IMR-90 (cell line): ENCODE measurements around the gene NEXMIF. TPM values are rescaled to one million over a fixed set of nuclear protein-coding genes. Genes with fewer than 3 reads are reported as not detected.

Experiments
- ATAC-seq: fragments of 200-7000 bp; cut with Tn5 transposase; 2 replicates; pipeline ENCODE4 v1.9.1; 2020; ENCODE audit warnings: low read depth, mild to moderate bottlenecking, moderate library complexity
- BruUV-seq: library from RNA; stranded (reverse); fragments of 400-500 nt; replicated peaks from 2 replicates; lab custom pipeline; 2021; lab: Mats Ljungman, UMichigan
- CTCF ChIA-PET: fragments of 300-600 bp; formaldehyde crosslinking; extraction: SDS; loops from one replicate; lab custom pipeline; 2021; ENCODE audit warnings: antibody characterized with exemption; lab: Yijun Ruan, JAX
- POLR2A ChIA-PET: fragments of 300-600 bp; sonication (Branson Sonifier 250); formaldehyde crosslinking; loops from one replicate; lab custom pipeline; 2022; ENCODE audit warnings: antibody characterized with exemption; ENCODE audit not compliant: unreplicated experiment; lab: Charles Lee
- DNase-seq: peaks from one replicate; pipeline ENCODE4 v3.0.0; 2013
- H2AFZ ChIP-seq: replicated peaks from 2 replicates; pipeline ENCODE3; 2013; ENCODE audit warnings: low read length, mild to moderate bottlenecking; ENCODE audit not compliant: poor library complexity
- H2AK5ac ChIP-seq: 2 replicates; pipeline ENCODE4 v1.6.1; 2013; ENCODE audit warnings: low read depth, low read length, inconsistent platforms
- H2AK9ac ChIP-seq: replicated peaks from 2 replicates; pipeline ENCODE3; 2013; ENCODE audit warnings: mild to moderate bottlenecking, low read depth, low read length, moderate library complexity; ENCODE audit not compliant: poor library complexity
- H2BK120ac ChIP-seq: 2 replicates; pipeline ENCODE4 v1.6.1; 2013; ENCODE audit warnings: low read depth, low read length, inconsistent platforms
- H2BK15ac ChIP-seq: 3 replicates; pipeline ENCODE4 v1.6.1; 2013; ENCODE audit warnings: low read depth, low read length, inconsistent platforms
- H2BK20ac ChIP-seq: 2 replicates; pipeline ENCODE4 v1.6.1; 2013; ENCODE audit warnings: low read depth, mild to moderate bottlenecking, inconsistent platforms, low read length, moderate library complexity
- H2BK5ac ChIP-seq: 2 replicates; pipeline ENCODE4 v1.6.1; 2013; ENCODE audit warnings: mild to moderate bottlenecking, low read depth, low read length, inconsistent platforms; ENCODE audit not compliant: poor library complexity, severe bottlenecking
- H3K14ac ChIP-seq: replicated peaks from 2 replicates; pipeline ENCODE4 v1.6.1; 2013; ENCODE audit warnings: low read depth, low read length, inconsistent platforms
- H3K18ac ChIP-seq: 2 replicates; pipeline ENCODE4 v1.6.1; 2013; ENCODE audit warnings: low read depth, low read length, control low read depth
- H3K23ac ChIP-seq: 2 replicates; pipeline ENCODE4 v1.6.1; 2013; ENCODE audit warnings: low read depth, low read length, inconsistent platforms
- H3K27ac ChIP-seq: 2 replicates; pipeline ENCODE4 v1.5.1; 2013; ENCODE audit warnings: mild to moderate bottlenecking, control low read depth, low read length; ENCODE audit not compliant: insufficient read depth
- H3K27me3 ChIP-seq: 2 replicates; pipeline ENCODE4 v1.6.1; 2013; ENCODE audit warnings: low read length; ENCODE audit not compliant: control insufficient read depth, insufficient read depth
- H3K36me3 ChIP-seq: 2 replicates; pipeline ENCODE4 v1.6.1; 2013; ENCODE audit warnings: low read length, mixed read lengths; ENCODE audit not compliant: control insufficient read depth, insufficient read depth
- H3K4ac ChIP-seq: 2 replicates; pipeline ENCODE4 v1.6.1; 2013; ENCODE audit warnings: low read depth, low read length, inconsistent platforms
- H3K4me1 ChIP-seq: 2 replicates; pipeline ENCODE4 v1.6.1; 2013; ENCODE audit warnings: low read length, mixed read lengths; ENCODE audit not compliant: control insufficient read depth, insufficient read depth
- H3K4me2 ChIP-seq: 2 replicates; pipeline ENCODE4 v1.6.1; 2013; ENCODE audit warnings: low read depth, mild to moderate bottlenecking, control low read depth, low read length, moderate library complexity
- H3K4me3 ChIP-seq: 2 replicates; pipeline ENCODE4 v1.5.1; 2013; ENCODE audit warnings: low read depth, mild to moderate bottlenecking, control low read depth, low read length, moderate library complexity; ENCODE audit not compliant: insufficient read depth
- H3K56ac ChIP-seq: 2 replicates; pipeline ENCODE4 v1.6.1; 2013; ENCODE audit warnings: low read length, inconsistent platforms; ENCODE audit not compliant: insufficient read depth; ENCODE audit errors: extremely low read depth
- H3K79me1 ChIP-seq, 2 experiments: 2 replicates each; pipeline ENCODE4 v1.6.1; 2013; ENCODE audit warnings: low read length in 2 of 2, inconsistent platforms in 1 of 2, low read depth in 1 of 2
- H3K9ac ChIP-seq: 2 replicates; pipeline ENCODE4 v1.6.1; 2013; ENCODE audit warnings: low read depth, low read length, control low read depth
- H3K9me1 ChIP-seq: 2 replicates; pipeline ENCODE4 v1.6.1; 2013; ENCODE audit warnings: low read length, inconsistent platforms; ENCODE audit not compliant: insufficient read depth
- H3K9me3 ChIP-seq: 2 replicates; pipeline ENCODE4 v1.6.1; 2013; ENCODE audit warnings: low read length; ENCODE audit not compliant: control insufficient read depth, insufficient read depth
- H4K20me1 ChIP-seq: 2 replicates; pipeline ENCODE4 v1.6.1; 2013; ENCODE audit warnings: low read length, inconsistent platforms; ENCODE audit not compliant: insufficient read depth
- H4K5ac ChIP-seq: 2 replicates; pipeline ENCODE4 v1.6.1; 2013; ENCODE audit warnings: mild to moderate bottlenecking, low read depth, low read length, control low read depth
- H4K8ac ChIP-seq, 2 experiments: 2 replicates each; pipeline ENCODE4 v1.6.1; 2013; ENCODE audit warnings: low read depth in 2 of 2, low read length in 2 of 2, control low read depth in 1 of 2, inconsistent platforms in 1 of 2
- H4K91ac ChIP-seq: 2 replicates; pipeline ENCODE4 v1.6.1; 2013; ENCODE audit warnings: low read depth, low read length, inconsistent platforms; ENCODE audit not compliant: insufficient read depth
- BHLHE40 ChIP-seq: fragments of 150-350 bp; IDR thresholded peaks from 2 replicates; pipeline ENCODE4 v1.6.1; 2016; ENCODE audit warnings: mild to moderate bottlenecking, low read depth, low read length
- CEBPB ChIP-seq: IDR thresholded peaks from 2 replicates; pipeline ENCODE4 v1.6.1; 2012; ENCODE audit warnings: low read depth, low read length, improper control_type of control experiment
- CHD1 ChIP-seq: IDR thresholded peaks from 2 replicates; pipeline ENCODE4 v1.6.1; 2012; ENCODE audit warnings: low read depth, low read length, improper control_type of control experiment
- MAFK ChIP-seq: IDR thresholded peaks from 2 replicates; pipeline ENCODE4 v1.6.1; 2012; ENCODE audit warnings: low read depth, low read length, improper control_type of control experiment
- MAZ ChIP-seq: IDR thresholded peaks from 2 replicates; pipeline ENCODE4 v1.6.1; 2012; ENCODE audit warnings: low read depth, mild to moderate bottlenecking, low read length, improper control_type of control experiment, moderate library complexity, borderline replicate concordance
- MXI1 ChIP-seq: IDR thresholded peaks from 2 replicates; pipeline ENCODE4 v1.6.1; 2012; ENCODE audit warnings: low read depth, mild to moderate bottlenecking, low read length, moderate library complexity, borderline replicate concordance
- NFE2L2 ChIP-seq: fragments of 150-350 bp; IDR thresholded peaks from 2 replicates; pipeline ENCODE4 v1.6.1; 2016; ENCODE audit warnings: low read depth, mild to moderate bottlenecking, low read length
- POLR2A ChIP-seq: IDR thresholded peaks from 2 replicates; pipeline ENCODE4 v1.6.1; 2012; ENCODE audit warnings: mild to moderate bottlenecking, low read depth, low read length
- RAD21 ChIP-seq: IDR thresholded peaks from 2 replicates; pipeline ENCODE4 v1.6.1; 2012; ENCODE audit warnings: low read length, improper control_type of control experiment
- RCOR1 ChIP-seq: IDR thresholded peaks from 2 replicates; pipeline ENCODE4 v1.6.1; 2012; ENCODE audit warnings: mild to moderate bottlenecking, low read length, improper control_type of control experiment; ENCODE audit not compliant: insufficient replicate concordance
- RFX5 ChIP-seq: IDR thresholded peaks from 2 replicates; pipeline ENCODE4 v1.8.0; 2012; ENCODE audit warnings: low read depth, mild to moderate bottlenecking, low read length, moderate library complexity
- SMC3 ChIP-seq: fragments of 150-350 bp; IDR thresholded peaks from 2 replicates; pipeline ENCODE4 v1.6.1; 2016; ENCODE audit warnings: low read depth, mild to moderate bottlenecking, antibody characterized with exemption, low read length, moderate library complexity
- WGBS, 2 experiments: methylation state at CpG; one replicate each; pipeline versions ENCODE4 v1.1.5 to v1.1.7; 2013; ENCODE audit warnings: missing lambda C conversion rate in 2 of 2; ENCODE audit not compliant: insufficient read length in 1 of 2; ENCODE audit errors: extremely low coverage in 2 of 2; 5-methylcytosine and 5-hydroxymethylcytosine counted together
- dilution Hi-C: fragments of 300-500 bp; cut with HindIII; formaldehyde crosslinking; loops from one replicate; pipeline ENCODE4 v1.14.3; 2018; ENCODE audit warnings: low sequenced_read_pairs; ENCODE audit not compliant: unreplicated experiment
- in situ Hi-C: fragments of 300-500 bp; cut with MboI; formaldehyde crosslinking; loops from 3 replicates; pipeline ENCODE4 v1.14.3; 2019; ENCODE audit warnings: low sequenced_read_pairs, inconsistent platforms, mixed read lengths
- intact Hi-C: fragments of 100-400 bp; cut with micrococcal nuclease; formaldehyde crosslinking; loops from 2 replicates; pipeline ENCODE4 v1.10.0; 2022
- polyA plus RNA-seq, 3 experiments: library from polyadenylated mRNA; depleted of rRNA; stranded (reverse); fragments of >200 nt; gene quantifications; 2 replicates each; pipeline ENCODE4 v1.2.3, GENCODE V29; 2012; ENCODE audit warnings: low replicate concordance in 1 of 3
- total RNA-seq: library from RNA; depleted of rRNA; stranded (reverse); fragments of >200 nt; gene quantifications from 2 replicates; pipeline ENCODE4 v1.2.3, GENCODE V29; 2012
- TF ChIP-seq, protein P1 (sequence below): fragments of 150-350 bp; IDR thresholded peaks from 2 replicates; pipeline ENCODE4 v1.6.1; 2016; ENCODE audit warnings: low read depth, mild to moderate bottlenecking, low read length, moderate library complexity, borderline replicate concordance
- TF ChIP-seq, protein P2 (sequence below): fragments of 150-350 bp; IDR thresholded peaks from 2 replicates; pipeline ENCODE4 v1.6.1; 2017; ENCODE audit warnings: mild to moderate bottlenecking, antibody characterized with exemption, low read length, low read depth

Gene NEXMIF
- total and polyA plus RNA-seq, 2 of the 4 experiments (the other 2 are of a cell fraction), result not detected

DNA sequence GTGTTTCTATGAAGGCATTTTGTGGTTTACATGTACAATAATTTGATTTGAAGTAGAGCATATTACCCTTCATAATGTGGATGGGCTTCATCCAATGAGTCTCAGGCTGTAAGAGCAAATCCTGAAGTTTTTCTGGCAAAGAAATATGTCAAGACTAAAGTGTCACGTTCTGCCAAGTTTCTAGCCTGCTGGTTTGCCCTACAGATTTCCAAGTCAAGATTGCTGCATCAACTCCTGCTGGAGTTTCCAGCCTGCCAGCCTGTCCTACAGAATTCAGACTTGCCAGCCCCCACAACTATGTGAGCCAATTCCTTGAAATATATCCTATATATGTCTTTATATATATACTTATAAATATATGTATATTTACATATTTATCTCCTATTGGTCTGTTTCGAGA lies 240.8 kb downstream of the NEXMIF start:
- no peak overlapping the region for H2BK120ac ChIP-seq
- no peaks in the 10 kb centered on the region for H3K9me3 ChIP-seq
- no peaks in the 10 kb centered on the region for H3K36me3 ChIP-seq
- H2AK9ac ChIP-seq, result no peak overlapping the region
- no peaks in the 10 kb centered on the region for H3K79me1 ChIP-seq
- no peak overlapping the region for H2BK5ac ChIP-seq
- no peak overlapping the region for H2AK5ac ChIP-seq
- H4K8ac ChIP-seq, result no peak overlapping the region
- H3K4me3 ChIP-seq, result no peak overlapping the region
- dilution Hi-C loops (no loop called here), intact Hi-C loops (no loop called here), in situ Hi-C loops (no loop called here)
- H2BK20ac ChIP-seq, result no peak overlapping the region
- H3K9ac ChIP-seq, result no peak overlapping the region
- no peaks in the 10 kb centered on the region for H3K27me3 ChIP-seq
- H4K20me1 ChIP-seq, result no peaks in the 10 kb centered on the region
- DNase-seq (no peak), ATAC-seq (no peak)
- H3K14ac ChIP-seq, result no peak overlapping the region
- H4K5ac ChIP-seq, result no peak overlapping the region
- H3K18ac ChIP-seq, result no peak overlapping the region
- H2BK15ac ChIP-seq, result no peak overlapping the region
- H3K27ac ChIP-seq, result no peak overlapping the region
- H3K23ac ChIP-seq, result no peak overlapping the region
- H4K91ac ChIP-seq, result no peak overlapping the region
- CTCF ChIA-PET, result no interaction called here
- no peaks in the 10 kb centered on the region for H3K4me1 ChIP-seq
- POLR2A ChIA-PET, result no interaction called here
- no TSS peak for BruUV-seq
- WGBS, 2 experiments, result 0% methylated on average over 1 of the region's 2 CpGs; no CpG with 5 or more reads in 1 of the 2 experiments
- no peak overlapping the region for H3K4me2 ChIP-seq
- no peak overlapping the region for H3K4ac ChIP-seq
- no peak overlapping the region for H2AFZ ChIP-seq
- H3K9me1 ChIP-seq, result no peaks in the 10 kb centered on the region
- TF ChIP-seq RFX5, result no peak
- no peak for TF ChIP-seq NFE2L2
- TF ChIP-seq, protein P1, sequence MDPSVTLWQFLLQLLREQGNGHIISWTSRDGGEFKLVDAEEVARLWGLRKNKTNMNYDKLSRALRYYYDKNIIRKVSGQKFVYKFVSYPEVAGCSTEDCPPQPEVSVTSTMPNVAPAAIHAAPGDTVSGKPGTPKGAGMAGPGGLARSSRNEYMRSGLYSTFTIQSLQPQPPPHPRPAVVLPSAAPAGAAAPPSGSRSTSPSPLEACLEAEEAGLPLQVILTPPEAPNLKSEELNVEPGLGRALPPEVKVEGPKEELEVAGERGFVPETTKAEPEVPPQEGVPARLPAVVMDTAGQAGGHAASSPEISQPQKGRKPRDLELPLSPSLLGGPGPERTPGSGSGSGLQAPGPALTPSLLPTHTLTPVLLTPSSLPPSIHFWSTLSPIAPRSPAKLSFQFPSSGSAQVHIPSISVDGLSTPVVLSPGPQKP, result no peak
- TF ChIP-seq RAD21, result no peak
- TF ChIP-seq BHLHE40, result no peak
- TF ChIP-seq MXI1, result no peak
- TF ChIP-seq, protein P2, sequence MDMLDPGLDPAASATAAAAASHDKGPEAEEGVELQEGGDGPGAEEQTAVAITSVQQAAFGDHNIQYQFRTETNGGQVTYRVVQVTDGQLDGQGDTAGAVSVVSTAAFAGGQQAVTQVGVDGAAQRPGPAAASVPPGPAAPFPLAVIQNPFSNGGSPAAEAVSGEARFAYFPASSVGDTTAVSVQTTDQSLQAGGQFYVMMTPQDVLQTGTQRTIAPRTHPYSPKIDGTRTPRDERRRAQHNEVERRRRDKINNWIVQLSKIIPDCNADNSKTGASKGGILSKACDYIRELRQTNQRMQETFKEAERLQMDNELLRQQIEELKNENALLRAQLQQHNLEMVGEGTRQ, result no peak
- TF ChIP-seq POLR2A, result no peak
- no peak for TF ChIP-seq CEBPB
- TF ChIP-seq RCOR1, result no peak
- no peak for TF ChIP-seq SMC3
- TF ChIP-seq MAFK, result no peak
- TF ChIP-seq CHD1, result no peak
- TF ChIP-seq MAZ, result no peak
- no peak overlapping the region for H3K56ac ChIP-seq
